ENCODE data around the gene GPT2.

Gene GPT2

DNA sequence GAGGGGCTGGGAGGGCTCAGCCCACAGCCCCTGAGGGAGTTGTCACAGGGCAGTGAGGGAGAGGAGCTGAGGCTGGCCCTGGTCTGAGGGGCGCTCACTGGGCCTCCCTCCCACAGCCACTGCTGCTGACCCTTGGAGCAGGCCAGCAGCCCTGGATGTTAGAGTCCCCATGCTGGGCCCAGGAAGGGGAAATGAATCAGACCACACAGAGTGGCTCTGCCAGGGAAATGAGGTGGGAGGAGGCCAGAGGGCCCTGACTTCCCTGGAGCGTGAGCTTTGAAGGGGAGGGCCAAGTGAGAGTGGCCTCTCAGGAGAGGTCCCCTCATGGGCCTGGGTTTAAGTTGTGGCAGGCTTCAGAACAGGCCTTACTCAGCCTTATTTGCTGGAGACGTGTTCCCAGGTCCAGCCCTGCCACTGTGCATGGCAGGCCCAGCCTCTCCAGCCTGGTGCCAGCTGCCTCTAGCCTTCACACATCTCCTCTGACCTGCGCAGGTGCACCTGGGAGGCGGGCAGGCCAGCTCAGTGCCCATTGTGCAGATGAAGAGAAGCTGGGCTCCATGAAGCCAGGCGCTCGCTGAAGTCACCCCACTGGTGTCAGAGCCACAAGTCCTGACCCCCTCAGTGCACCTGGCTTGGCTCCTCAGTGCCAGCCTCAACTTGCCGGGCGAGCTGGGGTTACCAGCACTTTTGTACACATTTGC is 15.4 kb downstream of the GPT2 start:
- DNase-seq, result no peak

DNA sequence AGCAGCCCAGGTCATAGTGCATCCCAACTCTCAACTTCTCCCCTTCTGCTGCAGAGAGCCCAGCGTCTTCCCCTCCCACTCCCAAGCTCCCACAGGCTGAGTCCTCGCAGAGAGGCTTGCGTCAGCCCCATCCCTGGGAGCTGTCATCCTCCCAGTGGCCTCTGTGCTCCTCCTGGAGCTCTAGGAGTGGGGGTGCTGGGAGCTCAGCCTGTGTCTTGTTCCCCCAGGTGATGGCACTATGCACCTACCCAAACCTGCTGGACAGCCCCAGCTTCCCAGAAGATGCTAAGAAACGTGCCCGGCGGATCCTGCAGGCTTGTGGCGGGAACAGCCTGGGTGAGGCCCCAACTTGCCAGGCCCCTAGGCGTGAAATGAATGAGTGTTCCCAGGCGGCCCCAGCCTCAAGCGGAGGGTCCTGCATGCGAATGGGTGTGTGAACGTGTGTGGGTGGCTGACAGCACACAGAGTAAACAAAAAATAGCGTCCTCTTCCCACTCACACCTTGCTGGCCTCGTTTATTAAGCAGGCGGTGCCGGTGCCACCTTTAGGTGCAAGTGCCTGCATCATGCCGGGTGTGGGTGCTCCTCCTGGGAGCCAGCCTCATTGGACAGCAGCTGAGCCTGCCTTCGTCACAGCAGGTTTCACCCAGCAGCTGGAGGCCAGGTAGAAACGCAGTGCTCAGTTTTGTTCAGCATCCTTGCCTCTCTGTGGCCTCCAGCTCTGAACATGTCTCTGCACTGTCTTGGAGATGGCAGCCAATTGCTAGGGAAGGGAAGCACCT is 16.5 kb downstream of the GPT2 start:
- DNase-seq, result no peak

DNA sequence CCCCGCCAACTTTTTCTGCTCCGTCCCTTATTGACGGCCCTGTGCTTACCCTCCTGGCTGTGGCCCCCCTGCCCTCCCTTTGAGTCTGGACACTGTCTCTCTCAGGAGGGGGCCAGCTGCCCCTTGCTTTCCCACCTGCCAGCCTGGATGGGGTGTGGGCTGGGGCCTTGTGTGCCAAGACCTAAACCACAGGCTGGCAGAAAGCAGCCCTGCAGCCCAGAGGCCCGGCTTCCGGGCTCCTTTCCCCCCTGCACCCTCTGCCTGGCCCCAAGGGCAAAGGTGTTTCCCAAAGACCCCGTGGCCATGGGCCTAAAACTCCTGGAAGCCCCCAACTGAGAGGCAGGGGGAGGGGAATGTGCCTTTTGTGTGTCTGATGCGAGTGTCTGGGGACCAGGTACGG is 17.5 kb downstream of the GPT2 start:
- DNase-seq, result no peak

DNA sequence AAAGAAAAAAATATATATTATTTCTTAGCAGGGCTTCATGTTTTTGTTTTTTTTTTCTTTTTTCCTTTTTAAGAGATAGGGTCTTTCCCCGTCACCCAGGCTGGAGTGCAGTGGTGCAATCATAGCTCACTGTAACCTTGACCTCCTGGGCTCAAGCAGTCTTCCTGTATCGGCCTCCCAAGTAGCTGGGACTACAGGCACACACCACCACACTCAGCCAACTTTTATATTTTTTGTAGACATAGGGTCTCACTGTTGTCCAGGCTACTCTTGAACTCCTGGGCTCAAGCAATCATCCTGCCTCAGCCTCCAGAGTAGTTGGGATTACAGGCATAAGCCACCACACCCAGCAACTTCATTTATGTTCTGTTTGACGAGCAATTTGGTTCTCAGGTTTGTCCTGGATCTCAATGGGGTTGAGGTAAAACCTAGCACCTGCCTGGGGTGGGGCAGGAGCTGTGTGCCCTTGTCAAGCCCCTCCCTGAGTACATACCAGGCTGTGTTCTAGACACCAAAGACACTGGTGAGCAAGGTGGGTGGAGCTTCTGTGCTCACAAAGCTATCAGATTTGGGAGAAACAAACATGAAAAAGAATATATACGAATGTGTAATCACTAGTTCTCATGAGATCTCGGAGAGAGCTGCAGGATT is 19.2 kb downstream of the GPT2 start:
- no peak for DNase-seq

DNA sequence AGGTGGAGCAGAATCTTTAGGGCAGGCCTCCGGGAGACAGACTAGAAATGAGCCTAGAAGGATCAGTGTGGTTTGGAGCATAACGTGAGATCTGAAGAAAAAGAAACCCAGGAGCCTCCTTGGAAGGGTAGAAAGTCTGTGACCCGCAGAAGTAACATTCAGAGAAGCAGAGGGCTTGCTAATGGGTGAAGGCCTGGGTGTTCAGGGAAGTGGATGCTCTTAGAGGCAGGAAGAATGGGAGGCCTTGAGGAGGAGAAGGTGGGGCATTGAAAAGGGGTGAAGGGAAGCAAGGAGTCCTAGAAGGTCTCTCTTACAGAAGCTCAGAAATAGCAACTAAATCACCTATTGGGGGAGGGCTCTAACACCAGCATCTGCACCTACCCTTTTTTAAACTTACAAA is 20.3 kb downstream of the GPT2 start:
- DNase-seq, result no peak

DNA sequence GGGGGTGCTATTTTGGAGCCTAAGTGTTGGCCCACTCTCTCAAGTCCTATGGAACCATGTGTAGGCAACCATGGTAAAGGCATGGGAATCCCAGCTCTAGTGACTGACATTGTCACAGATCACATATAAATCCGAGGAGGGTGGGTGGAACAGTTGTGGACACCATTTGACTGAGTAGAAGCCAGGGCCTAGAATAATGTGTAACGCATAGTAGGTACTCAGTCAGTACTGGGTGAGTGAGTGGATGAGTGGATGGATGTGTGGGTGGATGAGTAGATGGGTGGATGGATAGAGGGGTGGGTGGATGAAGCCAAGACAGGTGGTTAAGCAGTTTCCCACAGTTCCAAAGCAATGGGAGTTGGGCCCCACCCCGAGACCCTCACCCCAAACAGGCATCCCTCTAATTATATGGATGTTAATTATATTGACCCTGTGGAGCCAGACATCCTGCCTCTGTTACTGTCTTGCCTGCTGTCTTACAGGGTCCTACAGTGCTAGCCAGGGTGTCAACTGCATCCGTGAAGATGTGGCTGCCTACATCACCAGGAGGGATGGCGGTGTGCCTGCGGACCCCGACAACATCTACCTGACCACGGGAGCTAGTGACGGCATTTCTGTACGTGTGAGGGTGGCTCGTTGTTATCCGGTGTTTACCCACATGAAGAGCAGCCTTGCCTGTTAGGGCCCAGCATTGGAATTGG is 22.3 kb downstream of the GPT2 start:
- DNase-seq, result no peak

DNA sequence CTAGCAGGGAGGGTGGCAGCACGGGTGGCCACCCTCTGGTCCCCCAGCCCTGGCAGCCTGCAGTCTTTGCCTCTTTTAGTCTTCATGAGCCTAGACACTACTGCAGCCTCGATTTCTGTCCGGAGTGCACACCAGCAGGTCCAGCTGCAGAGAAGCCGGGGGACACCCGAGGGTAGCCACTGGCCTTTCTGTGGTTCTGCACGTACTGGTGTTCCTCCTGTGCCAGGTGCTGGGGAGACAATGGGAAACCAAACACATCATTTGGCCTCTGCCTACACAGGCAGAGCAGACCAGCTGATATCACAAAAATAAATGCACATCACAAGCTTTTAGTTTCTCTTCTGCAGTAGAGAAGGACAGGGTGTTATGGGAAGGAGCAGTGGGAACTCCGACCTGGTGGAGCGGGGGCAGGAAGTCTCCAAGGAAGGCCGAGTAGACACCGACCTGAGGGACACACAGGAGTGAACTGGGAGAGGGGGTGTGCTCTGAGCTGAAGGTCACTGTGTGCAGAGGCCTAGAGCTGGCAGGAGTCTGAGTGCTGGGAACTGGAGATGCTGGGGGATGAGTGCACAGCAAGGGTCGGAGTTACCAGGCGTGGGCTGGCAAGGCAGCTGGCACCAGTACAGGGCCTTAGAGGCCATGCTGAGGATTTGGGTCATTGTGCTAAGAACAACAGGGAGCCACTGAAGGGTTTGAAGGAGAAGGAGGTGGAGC is 23.1 kb downstream of the GPT2 start:
- no peak for DNase-seq

DNA sequence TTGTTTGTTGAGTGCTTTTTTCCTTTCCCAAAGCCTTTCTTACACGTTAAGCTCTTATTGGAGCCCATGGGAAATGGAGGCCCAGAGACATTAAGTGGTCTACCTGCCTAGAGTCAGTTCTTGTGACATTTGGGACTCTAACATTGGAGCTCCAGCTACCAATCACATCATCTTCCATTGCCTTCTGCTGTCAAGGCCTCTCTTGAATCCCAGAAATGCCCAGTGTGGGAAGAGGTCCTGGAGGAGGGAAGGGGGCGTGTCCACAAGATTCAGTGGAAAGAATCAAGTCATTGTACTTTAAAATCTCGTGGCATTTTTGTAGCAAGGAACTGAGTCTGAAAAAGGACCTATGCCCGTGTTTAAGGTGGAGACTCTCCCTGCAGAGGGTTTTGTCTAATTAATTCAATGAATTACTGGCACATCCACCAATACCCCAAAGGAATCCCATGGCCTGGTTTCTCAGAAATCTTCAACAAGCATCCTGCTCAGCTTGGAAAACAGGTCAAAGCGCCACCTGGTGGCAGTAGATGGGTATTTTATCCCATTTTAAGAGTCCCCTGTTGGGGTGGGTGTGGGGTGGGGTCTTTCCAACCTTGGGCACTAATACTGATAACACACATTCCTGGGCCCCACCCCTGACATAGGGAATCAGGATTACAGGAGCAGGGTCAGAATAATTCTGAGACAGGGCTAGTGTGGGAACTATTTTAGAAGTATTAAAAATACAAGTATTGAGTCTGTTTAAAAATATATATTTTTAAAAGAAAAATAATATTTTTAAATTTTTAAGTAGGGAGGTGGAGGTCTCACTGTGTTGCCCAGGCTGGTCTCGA is 24.6 kb downstream of the GPT2 start:
- DNase-seq, result peak; percentile 69 to 73

DNA sequence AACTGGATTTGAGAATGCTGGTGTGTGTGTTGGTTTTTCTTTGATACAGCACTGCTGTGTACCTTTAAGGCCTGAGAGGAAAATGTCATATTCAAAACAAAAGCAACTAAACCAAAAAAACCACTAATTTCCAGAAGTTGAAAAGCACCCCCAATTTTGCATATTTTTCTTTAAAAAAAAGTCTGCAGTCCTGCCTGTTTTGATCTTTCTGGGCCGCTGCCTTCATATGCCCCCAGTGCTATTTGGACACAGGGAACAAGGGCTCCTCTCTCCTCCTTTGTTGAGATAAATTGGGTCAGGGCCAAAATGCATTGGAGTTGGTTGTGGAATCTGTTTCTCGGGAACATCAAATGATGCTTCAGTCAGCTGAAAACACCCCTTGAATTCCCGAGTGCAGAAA is 26.9 kb downstream of the GPT2 start:
- DNase-seq, result no peak

DNA sequence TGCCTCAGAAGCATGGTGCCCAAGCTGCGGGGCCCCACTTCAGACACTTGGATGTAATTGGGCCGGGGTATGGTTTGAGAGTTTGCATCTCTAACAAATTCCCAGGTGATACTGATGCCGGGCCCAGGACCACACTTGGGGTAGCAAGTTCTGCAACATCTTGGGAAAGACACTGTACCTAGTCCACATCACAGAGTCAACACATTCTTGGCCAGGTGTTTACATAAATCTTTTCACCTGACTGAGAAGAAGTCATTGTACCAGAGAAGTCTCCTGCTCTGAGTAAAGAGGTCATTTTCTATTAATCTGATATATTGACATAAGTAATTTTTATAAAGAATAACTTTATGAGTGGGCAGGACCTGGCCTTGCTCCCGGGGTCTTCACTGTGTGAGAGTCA is 27.5 kb downstream of the GPT2 start:
- DNase-seq, result no peak

DNA sequence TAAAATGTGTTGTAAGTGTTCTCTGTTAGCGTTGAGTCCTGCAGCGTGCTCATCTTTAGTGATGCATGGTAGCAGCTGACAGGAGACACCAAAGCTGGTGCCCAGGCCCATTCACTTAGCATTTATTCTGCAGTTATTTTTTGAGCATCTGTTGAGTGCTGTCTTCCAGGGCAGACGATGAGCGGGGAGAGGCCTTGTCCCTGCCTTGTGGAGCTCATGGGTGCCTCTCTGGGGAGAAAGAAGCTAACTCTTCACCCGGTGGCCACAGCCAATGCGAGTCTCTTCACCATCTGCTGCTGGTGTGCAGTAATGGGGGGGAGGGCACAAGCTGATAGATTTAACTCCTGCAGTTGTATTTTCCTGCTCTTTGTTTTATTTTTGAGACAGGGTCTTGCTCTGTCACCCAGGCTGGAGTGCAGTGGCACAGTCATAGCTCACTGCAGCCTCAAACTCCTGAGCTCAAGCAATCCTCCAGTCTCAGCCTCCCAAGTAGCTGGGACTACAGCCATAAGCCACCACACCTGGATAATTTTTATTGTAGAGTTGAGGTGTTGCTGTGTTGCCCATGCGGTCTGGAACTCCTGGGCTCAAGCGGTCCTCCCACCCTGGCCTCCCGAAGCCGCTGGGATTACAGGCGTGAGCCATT is 30.5 kb downstream of the GPT2 start:
- DNase-seq, result no peak

DNA sequence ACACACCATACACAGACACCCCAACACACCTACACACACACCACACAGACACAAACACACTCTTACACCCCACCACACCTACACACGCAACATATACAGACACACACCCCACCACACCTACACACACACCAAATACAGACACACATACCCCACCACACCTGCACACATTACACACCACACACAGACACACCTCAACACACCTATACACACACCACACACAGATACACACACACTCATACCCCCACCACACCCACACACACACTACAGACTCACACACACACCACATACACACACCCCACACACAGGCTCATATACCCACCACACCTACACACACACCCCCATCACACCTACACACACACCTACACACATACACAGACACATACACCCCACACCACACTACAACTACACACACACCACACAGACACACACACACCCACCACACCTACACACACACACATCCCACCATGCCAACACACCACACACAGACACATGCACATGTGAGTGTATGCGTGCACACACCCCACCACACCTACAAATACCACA is 31.4 kb downstream of the GPT2 start:
- DNase-seq, result no peak

DNA sequence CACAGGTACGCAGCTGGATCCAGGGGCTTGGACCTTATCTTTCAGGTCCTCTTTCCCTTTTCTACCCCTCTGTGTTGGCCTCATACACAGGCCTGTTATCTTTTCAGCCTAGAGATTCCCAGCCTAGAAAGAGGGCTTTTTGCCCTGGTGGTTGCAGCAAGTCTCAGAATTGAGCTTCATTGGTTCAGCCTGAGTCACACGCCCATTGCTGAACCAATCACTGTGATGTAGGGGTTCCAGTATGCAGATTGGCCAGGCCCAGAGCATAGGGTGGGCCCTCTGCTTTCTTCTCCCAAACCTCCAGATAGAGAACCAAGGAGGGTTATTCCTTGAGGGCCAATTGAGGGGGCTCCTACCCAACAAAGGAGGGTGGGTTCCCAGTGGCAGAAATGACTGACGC is 32.8 kb downstream of the GPT2 start:
- DNase-seq, result no peak

DNA sequence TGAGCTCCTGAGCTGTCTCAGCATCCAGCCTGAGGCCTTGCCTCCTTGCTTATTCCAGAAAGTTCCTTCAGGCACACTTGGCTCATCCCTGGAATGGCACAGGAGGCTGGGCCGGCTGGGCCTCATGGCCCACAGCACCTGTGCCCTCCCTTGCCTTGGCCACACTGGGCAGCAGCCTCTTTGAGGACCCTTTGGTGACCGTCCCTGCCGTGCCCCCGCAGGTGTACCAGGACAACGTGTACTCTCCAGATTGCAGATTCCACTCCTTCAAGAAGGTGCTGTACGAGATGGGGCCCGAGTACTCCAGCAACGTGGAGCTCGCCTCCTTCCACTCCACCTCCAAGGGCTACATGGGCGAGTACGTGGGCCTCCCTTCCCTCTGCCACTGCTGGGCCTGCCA is 34.2 kb downstream of the GPT2 start:
- DNase-seq, result no peak

DNA sequence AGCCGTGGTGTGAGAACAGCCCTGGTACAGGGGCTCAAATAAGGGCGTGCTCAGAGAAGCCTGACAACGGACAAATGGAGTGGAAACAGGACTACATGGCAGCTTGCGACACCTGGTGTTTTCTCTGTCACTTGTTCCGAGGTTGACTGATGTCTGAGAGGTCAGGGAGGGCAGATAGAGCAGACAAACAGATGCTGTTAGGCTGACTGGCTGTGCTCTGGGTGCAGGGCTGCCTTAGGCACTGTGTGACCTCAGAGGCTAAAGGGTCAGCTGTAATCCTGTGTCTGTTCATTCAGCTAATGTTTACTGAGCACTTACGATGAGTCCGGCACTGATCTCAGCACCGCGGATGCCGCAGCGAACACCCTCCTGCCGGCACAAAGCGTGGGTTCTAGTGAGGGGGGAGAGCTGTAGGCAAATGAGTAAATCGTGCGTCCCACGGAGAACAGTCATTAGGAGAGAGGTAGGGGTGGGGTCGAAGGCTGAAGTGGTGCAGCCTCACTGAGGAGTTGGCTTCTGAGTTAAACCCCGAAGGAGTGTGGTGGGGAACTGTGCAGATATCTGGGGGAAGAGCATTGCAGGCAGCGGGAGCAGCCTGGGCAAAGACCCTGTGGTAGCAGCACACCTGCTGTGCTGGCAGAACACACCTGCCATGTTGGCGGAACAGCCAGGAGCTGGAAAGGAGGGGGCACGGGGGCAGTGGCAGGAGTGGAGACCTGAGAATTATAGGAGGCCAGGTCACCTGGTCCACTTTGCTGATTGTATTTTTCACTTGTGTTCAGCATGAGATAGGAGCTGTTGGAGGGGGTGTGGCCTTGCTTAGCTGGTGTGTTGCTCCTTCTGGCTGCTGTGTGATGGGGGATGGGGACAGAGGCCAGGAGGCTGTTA is 35.0 kb downstream of the GPT2 start:
- no peak for DNase-seq

DNA sequence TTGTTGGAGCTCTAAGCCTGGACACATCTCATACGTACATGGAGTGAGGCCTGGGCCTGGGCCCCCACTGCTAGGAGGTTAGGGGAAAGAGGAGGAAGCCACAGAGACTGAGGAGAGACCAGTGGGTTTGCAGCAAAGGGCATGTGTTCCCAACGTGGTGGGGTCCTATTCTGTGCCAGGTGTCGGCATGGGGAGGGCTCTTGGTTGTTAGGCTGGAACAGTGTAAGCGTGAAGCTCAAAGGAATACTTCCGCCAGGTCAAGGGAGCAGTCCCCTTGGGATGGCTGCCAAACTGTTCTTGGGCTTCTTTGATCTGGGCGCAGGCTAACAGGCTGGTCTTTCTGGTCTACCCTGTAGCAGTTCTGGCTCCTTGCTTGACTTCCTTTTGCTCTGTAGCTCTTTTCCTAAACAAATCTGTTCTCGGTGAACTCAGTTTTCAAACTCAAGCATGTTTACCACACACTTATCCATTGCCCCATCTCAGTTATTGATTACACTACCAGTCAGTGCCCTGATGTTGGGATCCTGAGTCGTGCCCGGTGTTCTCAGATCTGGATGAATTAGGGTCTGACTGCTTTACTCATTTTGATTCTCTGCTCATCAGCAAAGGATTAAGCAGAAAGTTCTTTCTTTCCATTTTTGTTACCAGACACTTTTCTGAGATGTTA is 36.4 kb downstream of the GPT2 start:
- DNase-seq, result no peak

DNA sequence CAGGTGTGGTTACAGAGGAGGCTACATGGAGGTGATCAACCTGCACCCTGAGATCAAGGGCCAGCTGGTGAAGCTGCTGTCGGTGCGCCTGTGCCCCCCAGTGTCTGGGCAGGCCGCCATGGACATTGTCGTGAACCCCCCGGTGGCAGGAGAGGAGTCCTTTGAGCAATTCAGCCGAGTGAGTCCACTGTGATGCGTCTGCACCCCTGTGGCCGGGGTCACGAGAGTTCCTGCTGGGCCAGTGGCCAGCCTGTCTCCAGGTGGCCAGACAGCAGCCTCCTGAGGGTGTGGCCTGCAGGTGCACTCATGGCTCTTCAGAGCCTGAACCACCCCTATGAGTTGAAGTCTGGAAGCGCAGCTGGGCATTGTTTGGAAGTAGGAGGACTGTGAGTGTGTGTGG is 38.1 kb downstream of the GPT2 start:
- no peak for DNase-seq

DNA sequence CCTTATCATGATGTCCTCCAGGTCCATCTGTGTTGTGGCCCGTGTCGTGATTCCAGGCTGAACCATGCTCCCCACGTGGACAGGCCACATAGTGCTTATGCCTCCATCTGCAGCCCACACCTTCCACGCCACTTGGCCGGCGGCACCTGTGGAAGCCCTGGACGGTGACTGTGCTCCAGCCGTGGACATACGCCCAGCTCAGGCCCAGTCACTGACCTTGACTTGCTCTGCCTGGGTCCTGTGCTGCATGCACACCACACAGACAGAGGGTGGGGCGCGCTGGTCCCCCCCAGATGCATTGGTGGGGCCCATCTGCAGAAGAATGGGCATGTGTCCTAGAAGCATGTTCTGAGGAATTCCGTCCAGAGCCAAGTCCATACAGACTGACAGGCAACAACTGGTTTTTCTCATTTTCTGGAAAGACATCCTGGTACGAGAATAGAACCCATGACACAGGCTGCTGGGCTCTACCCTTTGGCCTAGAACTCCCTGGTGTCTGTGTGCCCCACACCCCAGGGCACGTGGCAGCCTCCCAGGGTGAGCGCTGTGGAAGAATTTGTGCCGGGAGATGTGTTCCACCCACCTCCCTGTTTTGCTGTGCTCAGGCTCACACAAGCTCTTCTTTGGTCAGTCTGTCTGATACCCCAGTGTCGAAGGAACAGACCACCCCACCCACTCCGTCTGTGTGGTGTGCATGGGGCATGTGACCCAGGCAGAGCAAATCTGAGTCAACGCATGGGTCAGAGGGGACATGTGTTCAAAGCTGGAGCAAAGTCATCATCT is 39.5 kb downstream of the GPT2 start:
- no peak for DNase-seq

DNA sequence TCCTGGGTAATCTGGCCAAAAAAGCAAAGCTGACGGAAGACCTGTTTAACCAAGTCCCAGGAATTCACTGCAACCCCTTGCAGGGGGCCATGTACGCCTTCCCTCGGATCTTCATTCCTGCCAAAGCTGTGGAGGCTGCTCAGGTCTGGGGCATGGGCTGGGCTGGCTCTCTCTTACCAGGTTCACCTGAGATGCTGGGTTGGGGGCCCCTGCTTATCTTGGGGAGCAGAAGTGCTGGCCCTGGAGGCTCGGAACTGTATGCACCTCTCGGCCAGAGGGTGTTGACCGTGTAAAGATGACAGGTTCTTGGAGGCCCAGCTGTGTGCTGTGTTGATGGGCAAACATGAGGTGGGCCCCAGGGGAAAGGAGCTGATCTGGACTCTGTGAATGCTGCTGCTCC is 40.2 kb downstream of the GPT2 start:
- DNase-seq, result no peak

Data from stimulated activated CD4-positive, alpha-beta T cell treated with anti-CD3 and anti-CD28 coated beads, Interleukin-2, amount 100 ng/mL, for 24 hours (primary cell).